ENCODE results near the gene IDNK.

Gene IDNK

GRCh38 chr9:83665580-83666200 is 42.7 kb downstream of the IDNK start:
- no peak overlapping the region for H3K27ac ChIP-seq
- no peak for TF ChIP-seq CTCF (IDR thresholded peaks at IDR 0.05)
- no peak for TF ChIP-seq ZFX (IDR thresholded peaks at IDR 0.05; ENCODE audit: borderline replicate concordance)

- TF ChIP-seq ZFX (IDR thresholded peaks at IDR 0.05; ENCODE audit: borderline replicate concordance) (no peak), CTCF (IDR thresholded peaks at IDR 0.05) (no peak)
Observed at GRCh38 chr9:83669067-83669466, 46.1 kb downstream of the IDNK start.

GRCh38 chr9:83670381-83670780 is 47.4 kb downstream of the IDNK start:
- TF ChIP-seq ZFX (IDR thresholded peaks at IDR 0.05; ENCODE audit: borderline replicate concordance) (no peak), CTCF (IDR thresholded peaks at IDR 0.05) (no peak)
- H3K27ac ChIP-seq, result no peak overlapping the region

More at GRCh38 chr9:83669067-83669466, 46.1 kb downstream of the IDNK start:
- no peak overlapping the region for H3K27ac ChIP-seq

GRCh38 chr9:83671451-83671850 is 48.5 kb downstream of the IDNK start:
- H3K27ac ChIP-seq, result no peak overlapping the region
- TF ChIP-seq CTCF (IDR thresholded peaks at IDR 0.05), result no peak
- TF ChIP-seq ZFX (IDR thresholded peaks at IDR 0.05; ENCODE audit: borderline replicate concordance), result no peak

GRCh38 chr9:83675466-83675865 is 52.5 kb downstream of the IDNK start:
- no peak overlapping the region for H3K27ac ChIP-seq
- no peak for TF ChIP-seq ZFX (IDR thresholded peaks at IDR 0.05; ENCODE audit: borderline replicate concordance)
- TF ChIP-seq CTCF (IDR thresholded peaks at IDR 0.05), result no peak

- TF ChIP-seq ZFX (IDR thresholded peaks at IDR 0.05; ENCODE audit: borderline replicate concordance), result no peak
- TF ChIP-seq CTCF (IDR thresholded peaks at IDR 0.05), result no peak
- no peak overlapping the region for H3K27ac ChIP-seq
Observed at GRCh38 chr9:83677596-83677995, 54.7 kb downstream of the IDNK start.

GRCh38 chr9:83680233-83680632 is 57.3 kb downstream of the IDNK start:
- H3K27ac ChIP-seq, result no peak overlapping the region
- no peak for TF ChIP-seq CTCF (IDR thresholded peaks at IDR 0.05)
- TF ChIP-seq ZFX (IDR thresholded peaks at IDR 0.05; ENCODE audit: borderline replicate concordance), result no peak
